Fibroblast of mammary gland (primary cell): ENCODE measurements around the gene TBC1D5.

Experiments
- DNase-seq: peaks from one replicate; pipeline ENCODE4 v3.0.0-alpha.2; 2010; ENCODE audit warnings: low read depth
- H3K4me3 ChIP-seq: 2 replicates; pipeline ENCODE4 v1.5.1; 2011; ENCODE audit warnings: low read depth, mild to moderate bottlenecking, low read length, moderate library complexity; ENCODE audit not compliant: control insufficient read depth
- TF ChIP-seq, protein P1 (sequence below): conservative IDR thresholded peaks from 2 replicates; pipeline ENCODE4 v1.5.1; 2011; ENCODE audit warnings: low read depth, low read length, inconsistent platforms; ENCODE audit not compliant: control insufficient read depth, insufficient read depth

Gene TBC1D5

DNA sequence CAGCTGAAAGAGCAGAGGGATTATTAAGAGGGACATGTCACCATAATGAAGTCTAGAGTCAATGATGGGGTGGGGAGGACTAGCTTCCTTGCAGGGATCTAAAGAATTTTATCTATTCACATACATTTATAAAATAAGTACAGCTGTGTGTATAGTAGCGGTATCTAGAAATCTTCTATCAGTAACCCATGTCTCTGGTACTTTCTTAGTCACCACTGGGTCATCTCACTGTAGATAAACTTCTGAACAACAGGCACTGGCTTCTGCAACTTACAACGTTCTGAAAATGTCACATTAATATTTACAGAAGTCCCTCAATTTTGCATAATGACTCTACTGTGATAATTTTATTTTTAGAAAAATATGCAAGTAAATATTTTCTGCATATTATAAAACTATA, 401.7 kb downstream of the TBC1D5 start:
- DNase-seq = no peak
- TF ChIP-seq, protein P1, sequence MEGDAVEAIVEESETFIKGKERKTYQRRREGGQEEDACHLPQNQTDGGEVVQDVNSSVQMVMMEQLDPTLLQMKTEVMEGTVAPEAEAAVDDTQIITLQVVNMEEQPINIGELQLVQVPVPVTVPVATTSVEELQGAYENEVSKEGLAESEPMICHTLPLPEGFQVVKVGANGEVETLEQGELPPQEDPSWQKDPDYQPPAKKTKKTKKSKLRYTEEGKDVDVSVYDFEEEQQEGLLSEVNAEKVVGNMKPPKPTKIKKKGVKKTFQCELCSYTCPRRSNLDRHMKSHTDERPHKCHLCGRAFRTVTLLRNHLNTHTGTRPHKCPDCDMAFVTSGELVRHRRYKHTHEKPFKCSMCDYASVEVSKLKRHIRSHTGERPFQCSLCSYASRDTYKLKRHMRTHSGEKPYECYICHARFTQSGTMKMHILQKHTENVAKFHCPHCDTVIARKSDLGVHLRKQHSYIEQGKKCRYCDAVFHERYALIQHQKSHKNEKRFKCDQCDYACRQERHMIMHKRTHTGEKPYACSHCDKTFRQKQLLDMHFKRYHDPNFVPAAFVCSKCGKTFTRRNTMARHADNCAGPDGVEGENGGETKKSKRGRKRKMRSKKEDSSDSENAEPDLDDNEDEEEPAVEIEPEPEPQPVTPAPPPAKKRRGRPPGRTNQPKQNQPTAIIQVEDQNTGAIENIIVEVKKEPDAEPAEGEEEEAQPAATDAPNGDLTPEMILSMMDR = no peak

DNA sequence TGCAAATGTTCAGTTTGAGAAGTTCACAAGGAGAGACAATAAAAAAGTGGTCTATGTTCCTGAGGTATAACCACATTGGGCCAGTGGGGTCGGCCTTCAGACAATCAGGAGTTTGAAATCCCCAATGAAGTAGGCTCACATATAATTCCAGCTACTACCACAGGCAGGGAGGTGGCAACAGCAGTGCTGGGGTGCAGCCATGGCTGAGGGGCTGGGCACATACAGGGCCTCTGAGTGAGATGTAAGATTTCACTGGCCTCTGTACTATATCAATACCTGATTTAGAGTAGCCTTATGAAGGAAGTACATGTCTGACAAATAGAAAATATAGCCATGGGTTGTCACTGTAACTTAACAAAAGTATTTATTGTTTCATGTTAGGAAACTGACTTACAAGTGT, 402.2 kb downstream of the TBC1D5 start:
- TF ChIP-seq, protein P1 = no peak
- no peak for DNase-seq
- H3K4me3 ChIP-seq = no peak overlapping the region

More for the DNA sequence above, 401.7 kb downstream of the TBC1D5 start:
- H3K4me3 ChIP-seq = no peak overlapping the region

DNA sequence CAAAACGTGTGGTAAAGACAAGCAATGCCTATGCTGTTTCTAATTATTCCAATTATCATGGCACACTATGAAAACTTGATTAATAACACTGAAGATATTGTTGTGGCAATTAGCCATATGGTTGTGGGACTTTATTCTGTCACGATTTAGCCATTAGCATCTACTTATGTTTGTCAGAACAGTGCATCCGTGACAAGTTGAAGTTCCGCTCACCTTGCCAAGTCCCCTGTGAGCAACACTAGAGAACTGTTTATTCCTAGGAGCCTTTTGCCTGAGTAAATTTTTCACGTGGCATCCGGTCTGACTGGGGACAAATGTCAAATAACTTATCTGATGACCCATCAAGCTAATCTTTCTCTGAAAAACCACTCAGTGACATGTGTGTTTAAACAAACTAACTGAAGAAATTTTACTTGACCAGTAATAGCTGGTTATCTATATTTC, 403.3 kb downstream of the TBC1D5 start:
- H3K4me3 ChIP-seq = no peak overlapping the region
- no peak for DNase-seq
- TF ChIP-seq, protein P1 = no peak

DNA sequence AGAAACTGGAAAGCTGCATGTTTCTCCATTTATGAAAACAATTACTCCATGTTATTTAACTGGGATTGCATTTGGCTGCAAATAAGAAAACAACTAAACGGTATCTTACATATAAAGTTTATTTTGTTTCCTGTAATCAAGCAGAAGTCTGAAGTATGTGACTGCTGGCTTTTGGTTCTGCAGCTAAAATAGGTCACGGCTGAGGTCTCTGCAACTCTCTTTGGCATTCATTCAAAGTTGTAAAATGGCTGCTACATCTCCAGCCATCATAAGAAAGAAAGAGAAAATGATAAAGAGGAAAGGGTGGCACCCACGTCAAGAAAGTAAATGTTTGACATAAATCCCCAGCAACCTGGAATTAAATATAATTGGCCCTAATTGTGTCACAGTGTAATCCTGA, 406.1 kb downstream of the TBC1D5 start:
- TF ChIP-seq, protein P1 = no peak
- no peak overlapping the region for H3K4me3 ChIP-seq

DNA sequence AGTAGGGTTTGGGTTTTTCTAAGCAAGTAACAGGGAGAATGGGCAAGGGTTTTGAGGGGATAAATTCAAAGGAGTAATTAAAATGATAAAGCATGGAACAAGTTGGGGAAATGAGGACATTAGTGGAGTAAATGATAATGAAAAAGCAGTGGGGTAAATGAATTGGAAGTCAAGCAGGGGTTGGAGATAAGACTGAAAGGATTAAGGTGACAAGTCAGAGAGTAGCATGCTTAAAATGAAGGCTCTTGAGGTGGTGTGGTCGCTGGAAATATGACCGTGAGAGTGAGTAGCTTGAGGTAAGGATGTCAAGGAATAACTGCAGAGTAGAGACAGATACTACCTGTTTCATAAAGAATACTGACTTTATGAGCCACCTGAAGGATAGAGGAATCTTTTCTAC, 408.5 kb downstream of the TBC1D5 start:
- TF ChIP-seq, protein P1 = no peak

More for the DNA sequence above, 406.1 kb downstream of the TBC1D5 start:
- peak; percentile 3 for DNase-seq

DNA sequence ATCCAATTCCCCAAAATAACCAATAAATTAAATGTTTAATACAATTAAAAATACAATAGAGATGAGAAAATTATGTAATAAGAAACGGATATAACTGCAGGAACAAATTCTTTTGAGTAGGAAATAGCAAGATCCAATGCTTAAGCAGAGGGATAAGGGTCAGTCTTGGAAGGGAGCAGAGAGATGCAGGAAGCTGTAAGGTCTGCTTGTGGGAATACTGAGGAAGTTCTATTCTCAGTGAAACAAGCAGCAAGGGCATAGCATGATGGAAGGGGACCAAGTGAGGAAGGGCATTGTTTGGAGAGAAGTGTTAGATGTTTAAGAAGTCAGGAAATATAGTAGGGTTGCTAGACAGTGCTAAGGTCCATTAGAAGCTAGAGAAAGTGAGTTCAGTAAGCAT, 409.0 kb downstream of the TBC1D5 start:
- TF ChIP-seq, protein P1 = no peak

More for the DNA sequence above, 408.5 kb downstream of the TBC1D5 start:
- no peak for DNase-seq
- no peak overlapping the region for H3K4me3 ChIP-seq

DNA sequence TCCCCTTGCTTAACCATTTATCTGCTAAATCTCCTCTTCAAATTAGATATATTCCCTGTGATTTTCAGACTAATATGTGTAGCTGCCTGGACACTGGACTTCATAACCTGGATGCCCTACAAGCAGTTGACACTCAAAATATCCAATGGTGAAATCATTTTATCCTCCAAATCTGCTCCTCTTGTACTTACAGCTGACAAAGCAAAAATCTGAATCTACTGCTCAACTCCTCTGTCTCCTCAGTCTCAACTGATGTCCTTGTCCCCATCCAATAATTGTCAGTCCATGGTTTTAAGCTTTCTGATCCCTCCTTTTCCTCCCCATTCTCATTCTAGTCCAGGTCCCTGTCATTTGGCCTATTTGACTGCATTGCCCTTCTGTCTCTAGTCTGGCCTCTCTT, 411.8 kb downstream of the TBC1D5 start:
- DNase-seq = no peak
- TF ChIP-seq, protein P1 = no peak
- H3K4me3 ChIP-seq = no peak overlapping the region

More for the DNA sequence above, 409.0 kb downstream of the TBC1D5 start:
- no peak overlapping the region for H3K4me3 ChIP-seq
- DNase-seq = no peak
